ENCODE measurements around the gene KRTAP5-3.

DNA sequence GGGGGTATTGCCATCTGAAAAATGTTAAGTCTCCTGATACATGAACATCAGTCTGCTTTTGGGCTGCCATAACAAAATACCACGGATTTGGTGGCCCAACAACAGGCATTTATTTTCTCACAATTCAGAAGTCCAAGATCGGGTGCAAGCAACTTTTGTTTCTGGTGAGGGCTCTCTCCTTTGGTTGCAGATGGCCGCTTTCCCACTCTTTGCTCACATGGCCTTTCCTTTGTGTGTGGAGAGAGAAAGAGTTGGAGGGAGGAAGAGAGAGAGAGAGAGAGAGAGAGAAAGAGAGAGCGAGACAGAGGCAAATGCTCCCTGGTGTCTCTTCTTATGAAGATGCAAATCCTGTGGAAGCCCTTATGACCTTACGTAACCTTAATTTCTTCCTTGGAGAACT lies 7.6 kb downstream of the KRTAP5-3 start:
- TF ChIP-seq, protein P1, sequence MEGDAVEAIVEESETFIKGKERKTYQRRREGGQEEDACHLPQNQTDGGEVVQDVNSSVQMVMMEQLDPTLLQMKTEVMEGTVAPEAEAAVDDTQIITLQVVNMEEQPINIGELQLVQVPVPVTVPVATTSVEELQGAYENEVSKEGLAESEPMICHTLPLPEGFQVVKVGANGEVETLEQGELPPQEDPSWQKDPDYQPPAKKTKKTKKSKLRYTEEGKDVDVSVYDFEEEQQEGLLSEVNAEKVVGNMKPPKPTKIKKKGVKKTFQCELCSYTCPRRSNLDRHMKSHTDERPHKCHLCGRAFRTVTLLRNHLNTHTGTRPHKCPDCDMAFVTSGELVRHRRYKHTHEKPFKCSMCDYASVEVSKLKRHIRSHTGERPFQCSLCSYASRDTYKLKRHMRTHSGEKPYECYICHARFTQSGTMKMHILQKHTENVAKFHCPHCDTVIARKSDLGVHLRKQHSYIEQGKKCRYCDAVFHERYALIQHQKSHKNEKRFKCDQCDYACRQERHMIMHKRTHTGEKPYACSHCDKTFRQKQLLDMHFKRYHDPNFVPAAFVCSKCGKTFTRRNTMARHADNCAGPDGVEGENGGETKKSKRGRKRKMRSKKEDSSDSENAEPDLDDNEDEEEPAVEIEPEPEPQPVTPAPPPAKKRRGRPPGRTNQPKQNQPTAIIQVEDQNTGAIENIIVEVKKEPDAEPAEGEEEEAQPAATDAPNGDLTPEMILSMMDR (IDR thresholded peaks at IDR 0.05), result no peak
- no peak for TF ChIP-seq POLR2A (IDR thresholded peaks at IDR 0.05)

Data from esophagus squamous epithelium (tissue), 4 donors.